Measurements from ENCODE around the gene CHRM3. TPM values are rescaled to one million over a fixed set of nuclear protein-coding genes. Genes with fewer than 3 reads are reported as not detected.

Gene CHRM3
- polyA plus RNA-seq, 1 donor (not counting 4 experiments of a cell fraction or from before 2014, with no cell fraction given) = not detected

DNA sequence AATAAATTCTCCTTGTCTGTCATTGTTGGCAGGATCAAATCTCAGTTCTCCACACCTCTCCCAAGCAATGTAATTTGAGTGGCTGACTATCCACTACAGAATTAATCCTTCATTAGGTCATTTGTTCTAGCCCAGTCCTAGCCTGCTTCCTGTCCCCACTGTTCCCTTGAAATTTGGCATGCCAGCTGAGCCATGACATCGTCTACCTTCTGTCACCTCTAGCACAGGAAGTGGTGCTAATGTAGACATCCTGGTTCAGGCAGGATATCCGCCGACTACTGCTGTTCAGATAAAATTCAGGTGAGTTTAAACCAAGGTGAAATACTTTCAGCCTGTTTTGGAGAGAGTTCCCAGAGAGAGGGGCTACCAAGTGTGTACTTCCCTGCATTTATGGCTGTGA, 5.9 kb downstream of the CHRM3 start:
- Histone ChIP-seq H3K9me3 (ENCODE audit: control insufficient read depth, low read depth, low read length) (no peaks in the 10 kb centered on the region), H3K27me3 (ENCODE audit: control insufficient read depth, extremely low read depth, insufficient read depth, low read length) (peaks cover 11% of the 10 kb centered on the region), H2AFZ (ENCODE audit: control insufficient read depth, low read length) (no peak overlapping the region), H3K4me1 (ENCODE audit: control insufficient read depth, extremely low read depth, insufficient read depth, low read length) (no peaks in the 10 kb centered on the region), H3K79me2 (ENCODE audit: control insufficient read depth, insufficient read depth, low read length) (no peaks in the 10 kb centered on the region), H4K20me1 (ENCODE audit: control insufficient read depth, extremely low read depth, insufficient read depth, low read length) (no peaks in the 10 kb centered on the region), H3K4me2 (ENCODE audit: control insufficient read depth, extremely low read depth, insufficient read depth, low read depth, low read length) (no peak overlapping the region), H3K36me3 (ENCODE audit: control insufficient read depth in 2 of 2, extremely low read depth in 1 of 2, insufficient read depth in 2 of 2, low read length in 2 of 2) (no peaks in the 10 kb centered on the region), H3K9ac (ENCODE audit: control insufficient read depth, extremely low read depth, insufficient read depth, low read length) (no peak overlapping the region), H3K4me3 (ENCODE audit: control insufficient read depth in 2 of 3, extremely low read depth in 1 of 3, insufficient read depth in 2 of 3, low read depth in 1 of 3, low read length in 3 of 3) (no peak overlapping the region), H3K9me1 (ENCODE audit: control insufficient read depth, extremely low read depth, insufficient read depth, low read length) (no peaks in the 10 kb centered on the region), H3K27ac (ENCODE audit: control insufficient read depth, insufficient read depth, low read length) (no peak overlapping the region)
- no peak for TF ChIP-seq EZH2 (IDR thresholded peaks at IDR 0.05; ENCODE audit: low read length)
- TF ChIP-seq, protein P1, sequence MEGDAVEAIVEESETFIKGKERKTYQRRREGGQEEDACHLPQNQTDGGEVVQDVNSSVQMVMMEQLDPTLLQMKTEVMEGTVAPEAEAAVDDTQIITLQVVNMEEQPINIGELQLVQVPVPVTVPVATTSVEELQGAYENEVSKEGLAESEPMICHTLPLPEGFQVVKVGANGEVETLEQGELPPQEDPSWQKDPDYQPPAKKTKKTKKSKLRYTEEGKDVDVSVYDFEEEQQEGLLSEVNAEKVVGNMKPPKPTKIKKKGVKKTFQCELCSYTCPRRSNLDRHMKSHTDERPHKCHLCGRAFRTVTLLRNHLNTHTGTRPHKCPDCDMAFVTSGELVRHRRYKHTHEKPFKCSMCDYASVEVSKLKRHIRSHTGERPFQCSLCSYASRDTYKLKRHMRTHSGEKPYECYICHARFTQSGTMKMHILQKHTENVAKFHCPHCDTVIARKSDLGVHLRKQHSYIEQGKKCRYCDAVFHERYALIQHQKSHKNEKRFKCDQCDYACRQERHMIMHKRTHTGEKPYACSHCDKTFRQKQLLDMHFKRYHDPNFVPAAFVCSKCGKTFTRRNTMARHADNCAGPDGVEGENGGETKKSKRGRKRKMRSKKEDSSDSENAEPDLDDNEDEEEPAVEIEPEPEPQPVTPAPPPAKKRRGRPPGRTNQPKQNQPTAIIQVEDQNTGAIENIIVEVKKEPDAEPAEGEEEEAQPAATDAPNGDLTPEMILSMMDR (optimal IDR thresholded peaks at IDR 0.05 in 1 of 3, IDR thresholded peaks at IDR 0.05 in 1 of 3, conservative IDR thresholded peaks at IDR 0.05 in 1 of 3; ENCODE audit: extremely low read depth in 1 of 3, insufficient read depth in 2 of 3, low read length in 3 of 3) = no peak
- DNase-seq (ENCODE audit: low read depth, low spot score) (no peak), FAIRE-seq (no peak)
- dilution Hi-C loops (cut with MboI; ENCODE audit: extremely low pct_ligation_motif_present, low sequenced_read_pairs) = no loop called here

DNA sequence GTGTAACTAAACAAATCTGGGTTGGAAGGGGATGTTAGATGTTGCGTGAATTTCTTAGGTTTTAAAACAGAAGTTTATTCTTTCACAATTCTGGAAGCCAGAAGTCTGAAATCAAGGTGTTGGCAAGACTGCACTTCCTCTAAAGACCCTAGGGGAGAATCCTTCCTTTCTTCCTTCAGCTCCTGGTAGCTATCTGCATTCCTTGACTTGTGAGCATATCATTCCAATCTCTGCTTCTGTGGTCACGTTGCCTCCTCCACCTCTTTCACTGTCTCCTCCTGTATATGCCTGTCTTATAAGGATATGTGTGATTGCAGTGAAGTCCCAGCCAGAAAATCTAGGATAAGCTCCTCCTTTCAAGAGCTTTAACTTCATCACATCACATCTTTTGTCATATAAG, 7.7 kb downstream of the CHRM3 start:
- H4K20me1 ChIP-seq (ENCODE audit: control insufficient read depth, extremely low read depth, insufficient read depth, low read length) = no peaks in the 10 kb centered on the region
- no peak for DNase-seq (ENCODE audit: low read depth, low spot score)
- no peak for FAIRE-seq
- H3K36me3 ChIP-seq (ENCODE audit: control insufficient read depth in 2 of 2, extremely low read depth in 1 of 2, insufficient read depth in 2 of 2, low read length in 2 of 2) = no peaks in the 10 kb centered on the region
- no peak overlapping the region for H3K4me2 ChIP-seq (ENCODE audit: control insufficient read depth, extremely low read depth, insufficient read depth, low read depth, low read length)
- H3K4me3 ChIP-seq (ENCODE audit: control insufficient read depth in 2 of 3, extremely low read depth in 1 of 3, insufficient read depth in 2 of 3, low read depth in 1 of 3, low read length in 3 of 3) = no peak overlapping the region
- no peak overlapping the region for H3K9ac ChIP-seq (ENCODE audit: control insufficient read depth, extremely low read depth, insufficient read depth, low read length)
- TF ChIP-seq EZH2 (IDR thresholded peaks at IDR 0.05; ENCODE audit: low read length) = no peak
- TF ChIP-seq, protein P1 (optimal IDR thresholded peaks at IDR 0.05 in 1 of 3, IDR thresholded peaks at IDR 0.05 in 1 of 3, conservative IDR thresholded peaks at IDR 0.05 in 1 of 3; ENCODE audit: extremely low read depth in 1 of 3, insufficient read depth in 2 of 3, low read length in 3 of 3) = no peak
- H3K9me3 ChIP-seq (ENCODE audit: control insufficient read depth, low read depth, low read length) = no peaks in the 10 kb centered on the region
- dilution Hi-C loops (cut with MboI; ENCODE audit: extremely low pct_ligation_motif_present, low sequenced_read_pairs) = no loop called here
- H3K27ac ChIP-seq (ENCODE audit: control insufficient read depth, insufficient read depth, low read length) = no peak overlapping the region
- H2AFZ ChIP-seq (ENCODE audit: control insufficient read depth, low read length) = no peak overlapping the region
- no peaks in the 10 kb centered on the region for H3K4me1 ChIP-seq (ENCODE audit: control insufficient read depth, extremely low read depth, insufficient read depth, low read length)
- H3K9me1 ChIP-seq (ENCODE audit: control insufficient read depth, extremely low read depth, insufficient read depth, low read length) = no peaks in the 10 kb centered on the region
- no peaks in the 10 kb centered on the region for H3K79me2 ChIP-seq (ENCODE audit: control insufficient read depth, insufficient read depth, low read length)
- H3K27me3 ChIP-seq (ENCODE audit: control insufficient read depth, extremely low read depth, insufficient read depth, low read length) = no peaks in the 10 kb centered on the region
